Stimulated activated naive B cell treated with anti-CD40 and anti-IgM and Interleukin-4, amounts not matched to agents 10 μg/mL and 1 μg/mL and 100 μg/mL, for 72 hours (primary cell): ENCODE results near the gene ANO10.
A peak's percentile ranks its signal among the peaks of the same experiment; 100 is the strongest.

Source experiments
- ATAC-seq, 2 donors: fragments of 150-1000 bp; cut with Tn5 transposase; replicated peaks; 2 replicates each; pipeline ENCODE4 v1.10.0; 2021; ENCODE audit warnings: moderate library complexity in 1 of 2
- DNase-seq: peaks from one replicate; pipeline ENCODE4 v3.0.0; 2021
- H3K27ac Mint-ChIP-seq: one replicate; pipeline ENCODE4 v1.8.0; 2022; ENCODE audit warnings: mild to moderate bottlenecking, mixed read lengths
- H3K27me3 Mint-ChIP-seq, 2 donors: one replicate each; pipeline ENCODE4 v1.8.0; 2022; ENCODE audit warnings: mixed read lengths in 2 of 2
- H3K36me3 Mint-ChIP-seq, 2 donors: one replicate each; pipeline ENCODE4 v1.8.0; 2022; ENCODE audit warnings: mixed read lengths in 2 of 2, mild to moderate bottlenecking in 1 of 2
- H3K4me1 Mint-ChIP-seq, 2 donors: one replicate each; pipeline ENCODE4 v1.8.0; 2022; ENCODE audit warnings: mixed read lengths in 2 of 2, mild to moderate bottlenecking in 1 of 2
- H3K4me3 Mint-ChIP-seq, 2 donors: one replicate each; pipeline ENCODE4 v1.8.0; 2022; ENCODE audit warnings: mild to moderate bottlenecking in 2 of 2, mixed read lengths in 2 of 2, moderate library complexity in 1 of 2
- H3K9me3 Mint-ChIP-seq, 2 donors: one replicate each; pipeline ENCODE4 v1.8.0; 2022; ENCODE audit warnings: mixed read lengths in 2 of 2, mild to moderate bottlenecking in 1 of 2

ANO10 gene

DNA sequence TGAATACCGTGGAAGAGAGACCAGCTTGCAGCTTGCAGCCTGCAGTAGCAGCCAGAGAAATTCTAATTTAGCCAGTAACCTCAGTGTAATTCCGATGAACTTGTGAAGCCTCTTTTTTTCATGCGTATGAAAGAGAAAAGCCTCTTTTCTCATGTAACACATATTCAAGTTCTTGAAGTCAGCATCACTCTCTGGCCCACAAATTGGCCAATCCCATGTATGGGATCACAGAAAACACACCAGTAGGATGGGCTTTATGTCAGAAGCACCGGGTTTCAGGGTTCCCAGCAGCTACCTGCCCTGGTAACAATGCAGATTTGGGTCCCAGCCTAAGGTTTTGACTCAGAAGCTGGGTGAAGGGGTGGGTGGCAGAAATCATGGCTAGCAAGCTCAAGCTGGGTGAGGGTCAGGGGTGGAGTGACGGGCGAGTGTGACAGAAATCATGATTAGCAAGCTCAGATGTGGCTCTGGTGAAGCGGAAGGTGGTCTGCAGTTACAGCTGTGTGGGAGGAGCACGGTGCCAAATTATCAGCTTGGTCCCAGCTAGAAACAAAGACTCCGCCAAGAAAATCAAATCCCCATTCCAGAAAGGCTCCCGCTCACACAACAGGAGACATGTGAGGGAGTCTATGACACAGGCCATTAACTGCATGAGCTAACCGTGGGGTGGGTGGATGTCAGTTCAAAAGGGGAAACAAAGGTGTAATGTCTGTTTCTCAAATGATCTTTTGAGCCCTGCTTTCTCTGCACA, 248.8 kb downstream of the ANO10 start:
- no peak overlapping the region for H3K4me3 Mint-ChIP-seq
- no peaks in the 10 kb centered on the region for H3K9me3 Mint-ChIP-seq
- DNase-seq (no peak), ATAC-seq (no peak)
- H3K27me3 Mint-ChIP-seq = no peaks in the 10 kb centered on the region
- H3K27ac Mint-ChIP-seq = no peak overlapping the region
- no peaks in the 10 kb centered on the region for H3K36me3 Mint-ChIP-seq
- no peaks in the 10 kb centered on the region for H3K4me1 Mint-ChIP-seq

DNA sequence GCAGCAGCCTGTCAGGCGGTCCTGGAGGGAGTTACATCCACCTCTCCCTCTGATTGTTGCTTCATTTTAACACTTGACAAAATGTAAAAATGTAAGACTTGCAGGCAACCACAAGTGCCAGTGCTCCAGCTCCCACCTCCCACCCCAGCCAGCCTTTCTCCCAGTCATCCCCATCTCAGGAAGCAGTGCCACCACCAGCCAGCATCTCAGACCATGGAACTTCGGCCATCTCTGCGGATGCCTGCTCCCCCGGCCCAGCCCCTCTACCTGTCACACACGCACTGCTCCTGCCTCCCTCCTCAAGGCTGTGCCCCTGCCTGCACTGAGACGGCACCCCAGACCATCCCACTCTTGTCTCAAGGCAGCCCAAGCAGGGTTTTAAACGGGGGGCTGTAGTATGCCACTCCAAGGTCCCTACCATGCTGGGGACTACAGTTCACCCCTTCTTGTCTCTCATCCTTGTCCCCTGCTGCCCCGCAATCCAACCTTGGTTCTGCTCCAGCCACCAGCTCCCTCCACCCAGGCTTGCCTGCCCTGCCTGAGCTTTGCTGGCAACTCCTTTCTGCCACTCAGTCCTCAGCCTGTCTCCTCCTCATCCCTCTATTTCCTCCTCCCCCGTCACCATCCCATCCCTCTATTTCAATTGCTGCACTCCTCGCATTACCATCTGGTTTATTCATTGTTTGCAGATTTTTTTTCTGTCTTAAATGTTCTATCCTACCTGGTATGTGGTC, 249.6 kb downstream of the ANO10 start:
- no peaks in the 10 kb centered on the region for H3K9me3 Mint-ChIP-seq
- no peaks in the 10 kb centered on the region for H3K4me1 Mint-ChIP-seq
- no peak for ATAC-seq
- H3K4me3 Mint-ChIP-seq = no peak overlapping the region
- no peaks in the 10 kb centered on the region for H3K27me3 Mint-ChIP-seq
- no peaks in the 10 kb centered on the region for H3K36me3 Mint-ChIP-seq
- DNase-seq = no peak
- H3K27ac Mint-ChIP-seq = no peak overlapping the region

DNA sequence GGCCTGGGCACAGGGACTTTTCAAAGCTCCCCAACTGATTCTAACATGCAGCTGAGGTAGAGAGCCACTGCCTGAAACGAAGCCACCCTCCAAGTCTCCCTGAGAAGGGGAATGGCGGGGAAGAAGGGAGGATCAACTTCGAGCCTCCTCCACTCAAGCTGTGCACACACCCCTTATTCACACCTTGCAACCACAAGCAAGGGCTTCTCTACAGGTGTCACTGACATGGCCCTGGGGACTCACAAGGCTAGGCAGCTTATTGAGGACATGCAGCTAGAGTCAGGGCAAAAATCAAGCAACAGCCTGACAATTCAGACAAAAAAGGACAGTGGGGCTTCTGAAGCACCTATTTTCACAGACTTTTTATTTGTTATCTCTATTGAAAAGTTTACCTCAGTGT, 250.3 kb downstream of the ANO10 start:
- no peak overlapping the region for H3K27ac Mint-ChIP-seq

DNA sequence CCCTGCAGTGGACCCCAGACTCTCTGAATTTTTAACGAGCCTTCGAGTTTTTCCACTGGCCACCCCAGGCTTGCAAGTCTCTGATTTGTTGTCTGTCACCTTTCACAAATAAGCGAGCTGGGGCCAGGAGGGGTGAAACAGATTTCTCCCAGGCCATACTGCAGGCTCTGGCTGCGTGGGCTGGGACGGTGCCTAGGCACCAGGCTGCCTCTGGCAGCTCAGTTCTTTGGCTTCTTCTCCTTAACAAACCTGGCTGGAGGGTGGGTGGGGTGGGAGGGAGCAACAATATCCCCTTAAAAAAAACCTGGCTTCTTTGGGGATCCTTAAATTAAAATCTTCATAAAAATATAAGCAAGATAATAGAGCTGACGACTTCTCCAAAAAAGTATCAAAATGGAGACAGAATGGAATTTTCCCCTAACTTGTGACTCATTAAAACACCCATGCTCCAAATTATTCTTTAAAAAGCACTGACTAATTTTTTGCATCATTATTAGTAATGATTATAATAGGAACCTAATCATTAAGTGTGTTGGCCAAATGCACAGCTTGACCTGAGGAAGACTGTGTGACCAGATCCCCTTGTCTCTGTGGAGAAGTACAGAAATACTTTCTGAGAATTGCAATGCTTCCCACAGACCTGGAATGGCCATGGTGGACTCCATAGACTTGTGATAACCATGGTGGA, 251.4 kb downstream of the ANO10 start:
- H3K27ac Mint-ChIP-seq = no peak overlapping the region
- no peaks in the 10 kb centered on the region for H3K9me3 Mint-ChIP-seq
- no peaks in the 10 kb centered on the region for H3K4me1 Mint-ChIP-seq
- no peaks in the 10 kb centered on the region for H3K27me3 Mint-ChIP-seq
- ATAC-seq = no peak
- H3K4me3 Mint-ChIP-seq = no peak overlapping the region
- H3K36me3 Mint-ChIP-seq = peaks cover 2 to 9% of the 10 kb centered on the region in 2 donors
- no peak for DNase-seq

More for the DNA sequence above, 250.3 kb downstream of the ANO10 start:
- Mint-ChIP-seq H3K9me3 (no peaks in the 10 kb centered on the region), H3K36me3 (no peaks in the 10 kb centered on the region), H3K4me1 (no peaks in the 10 kb centered on the region), H3K4me3 (no peak overlapping the region), H3K27me3 (no peaks in the 10 kb centered on the region)
- no peak for DNase-seq
- no peak for ATAC-seq

DNA sequence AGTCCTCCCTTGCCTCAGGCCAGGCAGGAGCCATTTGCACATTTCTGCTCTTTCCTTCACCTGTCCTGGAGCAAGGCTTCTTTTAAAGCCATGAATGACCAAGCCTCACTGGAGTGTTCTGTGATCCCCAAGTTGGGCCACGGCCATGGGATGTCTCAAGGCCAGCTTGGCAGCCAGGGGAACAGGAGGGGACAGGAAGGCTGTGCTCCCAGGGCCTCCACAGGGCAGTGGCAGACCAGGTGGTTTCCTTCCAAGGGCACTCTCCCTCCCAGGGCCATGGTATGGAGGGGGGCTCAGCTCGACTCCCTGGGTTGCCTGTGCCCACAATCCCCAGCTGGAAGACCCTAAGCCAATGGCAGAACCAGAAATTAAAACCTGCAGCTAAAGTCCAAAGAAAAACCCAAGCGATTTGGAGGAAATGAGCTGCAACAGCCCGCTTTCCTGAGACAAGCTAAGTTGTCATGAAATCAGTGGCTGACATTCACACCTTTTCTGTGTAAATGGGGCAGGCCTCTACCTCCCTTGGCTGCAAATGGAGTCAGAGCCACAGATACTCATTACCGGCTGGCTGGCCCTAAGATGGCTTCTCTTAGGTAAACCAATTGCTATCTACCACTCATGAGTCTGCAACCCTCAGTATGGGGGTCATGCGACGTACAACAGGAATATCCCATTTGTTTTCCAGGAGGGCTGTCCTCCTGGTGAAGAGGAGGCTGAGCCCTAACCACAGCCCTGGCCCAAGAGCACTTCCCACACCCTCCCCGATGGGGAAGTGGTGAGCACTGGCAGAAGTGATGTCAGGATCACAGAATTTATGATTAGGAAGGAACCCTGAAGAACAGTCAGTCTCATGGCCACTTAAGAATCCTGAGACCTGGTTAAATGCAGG, 252.2 kb downstream of the ANO10 start:
- Mint-ChIP-seq H3K27me3 (no peaks in the 10 kb centered on the region), H3K4me3 (no peak overlapping the region), H3K4me1 (no peaks in the 10 kb centered on the region), H3K9me3 (no peaks in the 10 kb centered on the region), H3K27ac (no peak overlapping the region), H3K36me3 (peaks cover 2 to 17% of the 10 kb centered on the region in 2 donors)
- ATAC-seq (no peak), DNase-seq (no peak)

DNA sequence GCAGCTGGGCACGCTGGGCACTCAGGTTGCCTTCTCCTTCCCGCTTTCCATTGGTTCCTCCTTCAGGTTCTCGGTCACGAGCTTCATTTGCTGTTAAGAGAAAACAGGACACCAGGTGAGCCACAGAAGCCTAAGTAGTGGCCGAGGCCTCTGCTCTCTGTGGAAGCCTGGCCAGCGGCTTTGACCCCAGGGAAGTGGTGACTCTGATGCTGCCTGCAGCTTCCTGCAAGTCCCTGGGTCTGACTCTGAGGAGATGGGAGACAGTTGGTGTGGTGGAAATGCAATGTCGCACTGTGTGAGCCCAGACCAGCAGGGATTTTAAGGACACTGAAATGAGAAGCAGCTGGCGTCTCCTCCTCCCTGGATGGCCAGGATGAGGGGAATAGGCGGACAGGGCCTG, 254.9 kb downstream of the ANO10 start:
- H3K9me3 Mint-ChIP-seq = no peaks in the 10 kb centered on the region
- ATAC-seq (no peak), DNase-seq (no peak)
- no peaks in the 10 kb centered on the region for H3K27me3 Mint-ChIP-seq
- H3K36me3 Mint-ChIP-seq = peaks cover 2 to 27% of the 10 kb centered on the region in 2 donors
- H3K4me3 Mint-ChIP-seq = no peak overlapping the region
- no peak overlapping the region for H3K27ac Mint-ChIP-seq
- H3K4me1 Mint-ChIP-seq = no peaks in the 10 kb centered on the region

DNA sequence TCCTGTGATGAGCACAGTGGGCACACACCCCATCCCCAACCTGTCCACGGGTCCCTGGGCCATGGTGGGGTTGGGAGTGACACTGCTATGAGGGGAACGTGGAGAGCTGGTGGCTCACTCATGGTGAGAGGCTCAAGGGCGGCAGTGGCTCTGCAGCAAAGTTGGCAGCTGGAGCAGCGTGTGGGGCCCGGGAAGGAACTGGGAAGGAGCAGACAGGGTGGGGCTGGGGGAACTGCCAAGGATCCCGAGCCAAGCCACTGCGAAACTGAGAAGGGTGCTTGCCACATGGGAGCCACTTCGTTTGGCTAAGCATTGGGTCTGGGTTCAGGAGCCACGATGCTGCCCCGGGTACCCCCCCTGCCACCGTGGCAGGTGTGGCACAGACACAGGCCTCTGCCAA, 255.3 kb downstream of the ANO10 start:
- Mint-ChIP-seq H3K4me3 (no peak overlapping the region), H3K4me1 (no peaks in the 10 kb centered on the region), H3K27ac (no peak overlapping the region), H3K27me3 (no peaks in the 10 kb centered on the region), H3K36me3 (peaks cover 2 to 27% of the 10 kb centered on the region in 2 donors), H3K9me3 (no peaks in the 10 kb centered on the region)
- no peak for ATAC-seq
- DNase-seq = no peak

DNA sequence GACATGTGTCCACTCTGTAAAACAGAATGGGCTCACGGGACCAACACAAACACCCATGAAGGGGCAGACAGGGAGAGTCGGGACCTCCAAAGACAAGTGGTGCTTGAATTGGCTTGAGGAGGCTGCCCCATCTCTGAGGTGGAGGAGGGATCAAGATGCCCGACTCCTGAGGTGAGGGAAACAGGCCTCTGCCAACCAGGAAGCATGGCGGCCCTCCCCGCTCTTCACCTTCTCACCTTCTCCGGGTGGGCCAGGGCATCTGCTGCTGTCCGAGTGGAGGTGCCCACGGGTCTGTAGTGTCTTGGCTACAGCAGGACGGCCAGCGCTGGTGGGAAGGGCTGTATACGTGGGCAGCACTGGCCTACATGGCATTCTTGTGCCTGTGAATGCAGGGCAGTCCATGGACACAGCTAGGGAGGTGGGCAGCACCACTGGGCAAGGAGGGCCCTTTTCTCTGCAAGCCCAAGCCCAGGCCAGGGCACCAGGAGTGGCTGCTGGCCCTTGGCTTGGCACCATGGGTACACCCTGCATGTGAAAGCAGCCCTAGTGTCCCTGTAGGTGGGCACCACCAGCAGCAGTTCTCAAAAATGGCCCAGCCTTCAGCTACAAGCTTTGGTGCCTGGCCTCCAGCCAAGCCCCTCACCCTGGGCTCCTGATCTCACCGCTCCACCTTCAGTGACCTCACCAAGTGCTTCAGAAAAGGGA, 256.1 kb downstream of the ANO10 start:
- ATAC-seq = no peak
- Mint-ChIP-seq H3K27ac (peak overlapping the region; percentile 31), H3K27me3 (no peaks in the 10 kb centered on the region), H3K9me3 (no peaks in the 10 kb centered on the region), H3K36me3 (peaks cover 2 to 27% of the 10 kb centered on the region in 2 donors), H3K4me3 (no peak overlapping the region), H3K4me1 (no peaks in the 10 kb centered on the region)
- DNase-seq = no peak

DNA sequence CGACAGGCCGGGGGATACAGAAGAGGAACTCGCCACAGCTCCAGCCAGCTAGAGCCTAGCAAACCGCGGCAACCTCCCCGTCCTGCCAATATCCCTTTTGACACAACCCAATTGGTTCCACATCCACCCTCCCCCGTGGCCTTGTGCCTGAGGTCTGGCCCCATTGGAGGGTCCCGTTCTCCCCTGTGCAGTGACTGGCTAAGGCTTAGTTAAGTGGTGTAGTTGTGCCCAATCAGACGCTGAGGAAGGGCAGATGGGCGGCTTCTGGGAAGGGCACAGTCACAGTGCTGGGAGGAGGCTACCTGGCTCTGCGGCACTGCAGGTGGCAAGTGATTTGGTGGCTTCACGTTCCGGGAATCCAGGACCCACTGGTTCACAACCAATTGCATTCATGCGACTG, 256.9 kb downstream of the ANO10 start:
- peaks cover 2 to 27% of the 10 kb centered on the region in 2 donors for H3K36me3 Mint-ChIP-seq
- no peaks in the 10 kb centered on the region for H3K4me1 Mint-ChIP-seq
- no peaks in the 10 kb centered on the region for H3K27me3 Mint-ChIP-seq
- peak overlapping the region; percentile 88 for H3K27ac Mint-ChIP-seq
- ATAC-seq = no peak
- no peaks in the 10 kb centered on the region for H3K9me3 Mint-ChIP-seq
- no peak overlapping the region for H3K4me3 Mint-ChIP-seq
- DNase-seq = no peak

DNA sequence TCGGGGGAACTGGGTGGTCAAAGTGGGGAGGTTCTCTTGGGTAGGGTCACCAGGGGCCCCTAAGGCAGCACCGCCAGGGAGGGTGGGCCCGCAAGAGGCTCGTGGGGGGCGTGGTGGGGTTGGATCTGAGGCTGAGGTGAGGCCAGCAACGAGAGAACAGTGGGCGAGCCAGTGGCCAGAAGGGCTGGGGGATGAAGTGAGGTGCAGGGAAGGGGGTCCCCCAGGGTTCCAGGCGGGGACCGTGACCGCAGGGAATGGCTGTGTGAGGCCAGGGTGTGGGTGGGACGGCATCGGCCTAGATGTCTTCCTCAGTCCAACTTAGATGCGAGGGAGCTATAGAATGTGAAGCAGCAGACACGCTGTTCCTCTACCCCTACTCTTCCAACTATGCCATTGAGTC, 257.3 kb downstream of the ANO10 start:
- no peak overlapping the region for H3K27ac Mint-ChIP-seq
- peaks cover 0 to 1% of the 10 kb centered on the region in 2 donors for H3K9me3 Mint-ChIP-seq
- no peaks in the 10 kb centered on the region for H3K4me1 Mint-ChIP-seq
- H3K4me3 Mint-ChIP-seq = no peak overlapping the region
- no peaks in the 10 kb centered on the region for H3K27me3 Mint-ChIP-seq
- ATAC-seq = no peak
- no peak for DNase-seq
- H3K36me3 Mint-ChIP-seq = peaks cover 2 to 27% of the 10 kb centered on the region in 2 donors

DNA sequence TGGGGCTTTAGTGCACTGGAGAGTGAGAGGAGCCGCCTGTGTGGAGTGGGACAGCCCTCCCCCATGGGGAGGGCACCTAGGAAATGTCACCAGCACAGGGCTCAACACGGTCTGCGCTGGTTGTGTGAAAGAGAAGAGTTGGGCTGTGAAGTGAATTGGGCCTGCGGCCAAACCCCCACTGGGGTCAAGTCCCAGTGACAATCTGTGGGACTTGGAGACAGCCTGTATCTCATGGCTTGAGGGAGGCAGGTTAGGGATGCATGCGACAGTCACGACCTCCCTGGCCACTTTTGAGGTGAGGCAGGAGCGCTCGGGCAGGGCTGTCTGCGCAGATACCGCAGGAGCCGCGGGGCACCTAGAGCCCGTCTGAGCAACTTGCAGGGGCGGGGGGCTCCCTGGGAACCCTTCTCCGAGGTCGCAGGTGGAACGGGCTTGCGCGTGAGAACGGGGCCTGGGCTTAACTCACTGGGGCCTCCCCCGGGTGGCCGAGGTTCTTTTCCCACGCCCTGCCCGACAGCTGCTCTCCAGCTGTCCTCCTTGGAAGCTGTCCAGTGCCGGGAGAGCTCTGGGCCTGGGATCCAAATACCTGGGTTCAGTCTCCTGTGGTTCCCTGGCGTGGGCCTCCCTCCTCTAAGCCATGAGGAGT, 258.1 kb downstream of the ANO10 start:
- Mint-ChIP-seq H3K27ac (no peak overlapping the region), H3K4me3 (no peak overlapping the region), H3K4me1 (no peaks in the 10 kb centered on the region), H3K36me3 (peaks cover 2 to 27% of the 10 kb centered on the region in 2 donors), H3K27me3 (no peaks in the 10 kb centered on the region), H3K9me3 (peaks cover 0 to 1% of the 10 kb centered on the region in 2 donors)
- no peak for DNase-seq
- ATAC-seq = no peak

DNA sequence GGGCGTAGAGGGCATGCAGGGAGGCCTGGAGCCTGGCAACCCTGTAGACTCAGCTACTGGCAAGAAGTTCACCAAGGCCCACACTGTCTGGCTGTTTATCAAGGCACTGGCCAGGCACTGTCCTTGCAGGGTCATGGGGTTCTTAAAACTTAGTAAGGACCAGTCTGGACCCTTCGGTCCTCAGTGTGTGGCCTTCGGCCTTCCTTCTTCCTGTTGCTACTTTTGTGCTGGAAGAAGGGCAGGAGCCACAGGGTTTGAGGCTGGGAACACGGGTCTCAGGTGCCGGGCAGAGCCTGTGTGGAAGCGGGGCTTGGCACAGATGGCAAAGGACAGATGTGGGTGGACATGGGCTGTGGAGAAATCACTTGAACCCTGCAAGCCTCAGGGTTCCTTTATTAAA, 258.9 kb downstream of the ANO10 start:
- ATAC-seq = no peak
- no peak overlapping the region for H3K4me3 Mint-ChIP-seq
- H3K9me3 Mint-ChIP-seq = peaks cover 0 to 1% of the 10 kb centered on the region in 2 donors
- peaks cover 2 to 27% of the 10 kb centered on the region in 2 donors for H3K36me3 Mint-ChIP-seq
- H3K27me3 Mint-ChIP-seq = no peaks in the 10 kb centered on the region
- no peak for DNase-seq
- H3K27ac Mint-ChIP-seq = no peak overlapping the region
- no peaks in the 10 kb centered on the region for H3K4me1 Mint-ChIP-seq

DNA sequence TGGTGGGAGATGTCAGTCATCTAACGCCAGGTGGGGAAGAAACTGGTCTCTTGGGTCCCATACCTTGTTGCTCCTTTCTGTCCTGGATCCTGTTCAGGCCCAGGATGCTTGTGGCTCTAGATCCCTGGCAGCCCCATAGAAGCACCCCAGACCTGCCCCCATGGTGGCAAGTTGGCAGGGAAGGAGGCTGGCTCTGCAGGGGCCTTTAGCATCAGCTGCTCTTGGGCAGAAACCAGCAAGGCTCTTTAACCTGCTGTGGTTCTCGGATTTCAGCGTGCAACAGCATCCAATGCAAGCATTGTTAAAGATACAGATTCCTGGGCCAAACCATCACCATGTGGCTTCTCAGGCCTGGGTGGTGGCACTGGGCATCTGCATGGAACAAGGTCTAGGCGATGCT, 259.6 kb downstream of the ANO10 start:
- no peak for ATAC-seq
- Mint-ChIP-seq H3K27me3 (no peaks in the 10 kb centered on the region), H3K36me3 (peaks cover 2 to 28% of the 10 kb centered on the region in 2 donors), H3K27ac (peak overlapping the region; percentile 71), H3K4me3 (no peak overlapping the region), H3K9me3 (peaks cover 7 to 9% of the 10 kb centered on the region in 2 donors), H3K4me1 (no peaks in the 10 kb centered on the region)
- no peak for DNase-seq
